ENCODE data around the gene IFNLR1.
"Not testable (repeated sequence)": the region's sequence is repeated elsewhere in the genome, so short reads cannot be mapped to it uniquely, and the experiment has no call there.

The IFNLR1 gene

GRCh38 chr1:24207709-24208108, 20.6 kb upstream of the IFNLR1 start:
- peaks cover 4% of the 10 kb centered on the region for H3K9me3 Mint-ChIP-seq
- H3K27me3 Mint-ChIP-seq (ENCODE audit: low read depth, poor library complexity) = peaks cover 4% of the 10 kb centered on the region
- no peak for TF ChIP-seq CTCF (IDR thresholded peaks at IDR 0.05)
- no peak overlapping the region for H3K4me3 Mint-ChIP-seq
- H3K27ac Mint-ChIP-seq = no peak overlapping the region
- no peak for DNase-seq
- H3K36me3 Mint-ChIP-seq (ENCODE audit: low read depth) = no peaks in the 10 kb centered on the region
- H3K4me1 Mint-ChIP-seq = peaks cover 16% of the 10 kb centered on the region

- H3K4me1 Mint-ChIP-seq = peaks cover 18% of the 10 kb centered on the region
Observed at GRCh38 chr1:24207395-24207687, 20.3 kb upstream of the IFNLR1 start.

GRCh38 chr1:24206516-24207394, 19.7 kb upstream of the IFNLR1 start:
- no peak for TF ChIP-seq CTCF (IDR thresholded peaks at IDR 0.05)
- Mint-ChIP-seq H3K4me1 (peaks cover 20% of the 10 kb centered on the region), H3K27me3 (ENCODE audit: low read depth, poor library complexity) (peaks cover 4% of the 10 kb centered on the region), H3K4me3 (no peak overlapping the region), H3K9me3 (peaks cover 3% of the 10 kb centered on the region), H3K36me3 (ENCODE audit: low read depth) (no peaks in the 10 kb centered on the region), H3K27ac (no peak overlapping the region)
- DNase-seq = no peak

More at GRCh38 chr1:24207395-24207687, 20.3 kb upstream of the IFNLR1 start:
- not testable (repeated sequence) for H3K27me3 Mint-ChIP-seq (ENCODE audit: low read depth, poor library complexity); DNase-seq; H3K4me3 Mint-ChIP-seq; H3K27ac Mint-ChIP-seq; H3K36me3 Mint-ChIP-seq (ENCODE audit: low read depth); H3K9me3 Mint-ChIP-seq

GRCh38 chr1:24206083-24206464, 19.0 kb upstream of the IFNLR1 start:
- TF ChIP-seq CTCF (IDR thresholded peaks at IDR 0.05) = no peak
- Mint-ChIP-seq H3K4me3 (no peak overlapping the region), H3K27ac (no peak overlapping the region), H3K9me3 (no peaks in the 10 kb centered on the region), H3K27me3 (ENCODE audit: low read depth, poor library complexity) (peaks cover 4% of the 10 kb centered on the region), H3K36me3 (ENCODE audit: low read depth) (no peaks in the 10 kb centered on the region), H3K4me1 (peaks cover 19% of the 10 kb centered on the region)
- no peak for DNase-seq

- H3K4me3 Mint-ChIP-seq = no peak overlapping the region
- no peaks in the 10 kb centered on the region for H3K36me3 Mint-ChIP-seq (ENCODE audit: low read depth)
- H3K27me3 Mint-ChIP-seq (ENCODE audit: low read depth, poor library complexity) = peaks cover 6% of the 10 kb centered on the region
- peaks cover 16% of the 10 kb centered on the region for H3K4me1 Mint-ChIP-seq
- TF ChIP-seq CTCF (IDR thresholded peaks at IDR 0.05) = no peak
- DNase-seq = no peak
- H3K27ac Mint-ChIP-seq = no peak overlapping the region
- H3K9me3 Mint-ChIP-seq = no peaks in the 10 kb centered on the region
Observed at GRCh38 chr1:24205345-24206082, 18.4 kb upstream of the IFNLR1 start.

- Mint-ChIP-seq H3K9me3 (no peaks in the 10 kb centered on the region), H3K4me3 (no peak overlapping the region), H3K36me3 (ENCODE audit: low read depth) (no peaks in the 10 kb centered on the region), H3K4me1 (peaks cover 13% of the 10 kb centered on the region), H3K27ac (no peak overlapping the region), H3K27me3 (ENCODE audit: low read depth, poor library complexity) (peaks cover 15% of the 10 kb centered on the region)
- no peak for TF ChIP-seq CTCF (IDR thresholded peaks at IDR 0.05)
- DNase-seq = no peak
Observed at GRCh38 chr1:24204116-24204515, 17.0 kb upstream of the IFNLR1 start.
